Skeletal muscle tissue (tissue), 4 donors: ENCODE measurements around the gene ANXA11. TPM values are rescaled to one million over a fixed set of nuclear protein-coding genes. Genes with fewer than 3 reads are reported as not detected.
A peak's percentile ranks its signal among the peaks of the same experiment; 100 is the strongest.

Experiments used
- H3K27ac ChIP-seq: one replicate; pipeline ENCODE4 v1.7.0; 2013; ENCODE audit warnings: mild to moderate bottlenecking, low read depth, low read length, inconsistent platforms
- H3K27me3 ChIP-seq, 3 donors: one replicate each; pipeline ENCODE4 v1.7.0; 2013; ENCODE audit warnings: low read length in 3 of 3; ENCODE audit not compliant: control insufficient read depth in 3 of 3, insufficient read depth in 3 of 3
- H3K36me3 ChIP-seq, 3 donors: one replicate each; pipeline ENCODE4 v1.7.0; 2013; ENCODE audit warnings: low read length in 3 of 3; ENCODE audit not compliant: control insufficient read depth in 3 of 3, insufficient read depth in 3 of 3
- H3K4me1 ChIP-seq, 3 donors: one replicate each; pipeline ENCODE4 v1.7.0; 2013; ENCODE audit warnings: low read length in 3 of 3, mild to moderate bottlenecking in 3 of 3; ENCODE audit not compliant: control insufficient read depth in 3 of 3, insufficient read depth in 3 of 3
- H3K4me3 ChIP-seq, 3 donors: one replicate each; pipeline ENCODE4 v1.7.0; 2013; ENCODE audit warnings: low read length in 3 of 3
- H3K9ac ChIP-seq, 3 donors: one replicate each; pipeline ENCODE4 v1.7.0; 2013; ENCODE audit warnings: low read length in 3 of 3, mild to moderate bottlenecking in 3 of 3, moderate library complexity in 2 of 3, low read depth in 1 of 3
- H3K9me3 ChIP-seq, 3 donors: one replicate each; pipeline ENCODE4 v1.7.0; 2013; ENCODE audit warnings: low read length in 3 of 3; ENCODE audit not compliant: control insufficient read depth in 3 of 3
- total RNA-seq: library from RNA; depleted of rRNA; stranded (reverse); fragments of >200 nt; gene quantifications from one replicate; pipeline ENCODE4 v1.2.3, GENCODE V29; 2014
- donor health status: Osteomylitis.

ANXA11 gene
- total RNA-seq, 1 donor from 2014 or later: 29.7 TPM

DNA sequence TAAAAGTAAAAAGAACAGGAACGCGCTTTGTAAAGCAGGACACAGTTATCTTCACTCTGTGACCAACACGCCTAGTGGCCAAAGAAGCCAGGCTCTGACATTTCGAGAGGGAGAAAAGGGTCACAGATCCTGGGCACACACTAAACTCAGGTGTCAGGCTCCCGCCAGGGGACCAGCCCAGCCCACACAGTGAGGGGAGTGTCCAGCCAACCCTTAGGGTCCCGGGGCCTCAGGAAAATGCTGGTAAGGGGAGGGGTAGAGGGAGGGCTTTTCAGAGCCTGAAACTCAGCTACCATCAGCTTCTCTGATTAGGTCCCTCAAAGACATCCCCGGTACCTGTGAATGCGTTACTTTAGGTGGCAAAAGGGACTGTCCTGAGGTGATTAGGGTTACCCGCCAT, 16.6 kb downstream of the ANXA11 start:
- Histone ChIP-seq H3K9me3 (no peaks in the 10 kb centered on the region), H3K27me3 (no peaks in the 10 kb centered on the region), H3K4me3 (no peak overlapping the region), H3K9ac (peak overlapping the region in 1 of 3 donors; percentile 46), H3K27ac (peak overlapping the region; percentile 24), H3K4me1 (peaks cover 59 to 74% (median 66%) of the 10 kb centered on the region in 3 donors), H3K36me3 (no peaks in the 10 kb centered on the region)

DNA sequence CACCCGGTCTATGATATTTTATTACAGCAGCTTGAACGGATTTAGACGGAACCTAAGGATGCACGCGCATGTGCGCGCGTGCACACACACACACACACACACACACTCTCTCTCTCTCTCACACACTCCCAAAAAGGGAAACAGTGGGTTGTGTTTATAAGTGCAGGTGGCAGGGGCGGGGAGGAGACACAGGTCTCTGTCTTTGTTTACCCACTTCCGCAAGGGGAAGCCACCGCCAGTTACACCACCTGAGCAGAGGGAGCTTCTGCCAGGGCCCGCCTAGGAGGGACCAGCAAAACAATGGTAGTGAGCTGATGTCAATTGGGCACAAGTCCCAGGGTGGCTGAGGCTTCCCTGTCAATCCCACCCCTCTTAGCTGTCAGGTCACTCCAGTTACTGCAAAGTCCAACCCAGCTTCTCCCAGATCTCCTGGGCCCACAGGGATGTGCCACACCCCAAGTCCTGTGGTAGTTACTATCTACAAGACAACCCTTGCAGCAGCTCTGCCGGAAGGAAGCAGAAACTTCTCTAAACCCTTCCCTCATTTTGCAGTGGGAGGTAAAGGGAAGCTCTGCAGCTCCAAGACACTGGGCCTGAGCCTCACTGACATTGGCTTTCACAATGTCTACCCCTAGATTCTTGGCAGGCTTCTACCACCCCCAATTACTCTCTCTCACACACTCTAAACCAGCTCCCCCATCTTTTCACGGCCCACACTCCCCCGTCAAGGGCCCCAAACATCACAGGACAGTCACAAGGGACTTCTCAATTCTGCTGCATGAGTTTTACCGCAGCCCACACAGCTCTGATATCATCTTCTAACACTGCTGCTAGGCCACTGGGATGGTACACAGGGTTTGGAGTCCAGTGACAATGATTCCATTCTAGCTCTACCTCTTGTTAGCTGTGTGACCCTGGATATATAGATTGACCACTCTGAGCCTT, 17.6 kb downstream of the ANXA11 start:
- Histone ChIP-seq H3K27ac (peak overlapping the region; percentile 51), H3K9ac (peak overlapping the region in 2 of 3 donors; percentile 39 to 60), H3K4me3 (peak overlapping the region in 2 of 3 donors; percentile 31 to 33), H3K4me1 (peaks cover 69 to 84% (median 74%) of the 10 kb centered on the region in 3 donors), H3K27me3 (no peaks in the 10 kb centered on the region), H3K9me3 (no peaks in the 10 kb centered on the region), H3K36me3 (peaks cover 0 to 4% (median 0%) of the 10 kb centered on the region in 3 donors)

- peak overlapping the region; percentile 50 for H3K27ac ChIP-seq
- no peaks in the 10 kb centered on the region for H3K9me3 ChIP-seq
- H3K36me3 ChIP-seq: peaks cover 0 to 4% (median 0%) of the 10 kb centered on the region in 3 donors
- H3K4me3 ChIP-seq: no peak overlapping the region
- H3K9ac ChIP-seq: peak overlapping the region in 1 of 3 donors; percentile 40
- peaks cover 69 to 86% (median 76%) of the 10 kb centered on the region in 3 donors for H3K4me1 ChIP-seq
- H3K27me3 ChIP-seq: no peaks in the 10 kb centered on the region
These were observed 18.3 kb downstream of the ANXA11 start for GRCh38 chr10:80187060-80187459.

DNA sequence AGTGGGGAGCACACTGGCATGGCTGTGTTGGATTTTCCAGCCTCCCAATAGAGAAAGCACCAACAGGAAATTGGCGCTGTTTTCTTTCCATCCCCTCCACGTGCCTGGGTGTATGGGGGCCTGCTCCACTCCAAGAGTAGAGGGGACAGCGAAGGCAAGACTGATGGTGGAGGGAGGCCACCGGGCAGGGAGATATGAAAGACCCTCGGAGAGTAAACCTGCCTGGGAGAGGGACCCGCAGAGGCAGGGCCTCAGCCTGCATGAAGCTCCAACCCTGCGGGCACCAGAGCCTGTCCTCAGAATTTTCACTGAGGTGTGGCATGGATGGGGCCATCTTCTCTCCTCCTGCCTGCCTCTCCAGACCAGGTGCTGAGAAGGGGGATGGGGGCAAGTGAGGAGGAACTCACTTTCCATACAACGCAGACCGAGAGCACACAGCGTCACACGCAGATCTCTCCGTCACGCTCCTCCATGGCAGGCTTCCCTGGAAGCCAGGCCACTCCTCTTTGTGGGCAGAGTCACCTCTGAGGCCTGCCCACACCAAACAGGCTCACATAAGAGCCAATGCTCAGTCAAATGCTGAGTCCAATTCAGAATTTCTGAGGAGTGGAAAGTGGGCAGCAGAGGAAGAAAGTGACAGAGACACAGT, 18.8 kb downstream of the ANXA11 start:
- Histone ChIP-seq H3K9me3 (no peaks in the 10 kb centered on the region), H3K27me3 (no peaks in the 10 kb centered on the region), H3K36me3 (peaks cover 0 to 4% (median 0%) of the 10 kb centered on the region in 3 donors), H3K9ac (peak overlapping the region; percentile 15 to 40 (median 16)), H3K4me3 (peak overlapping the region in 2 of 3 donors; percentile 9 to 49), H3K27ac (peak overlapping the region; percentile 50), H3K4me1 (peaks cover 68 to 80% (median 70%) of the 10 kb centered on the region in 3 donors)

GRCh38 chr10:80185578-80186299, 19.6 kb downstream of the ANXA11 start:
- Histone ChIP-seq H3K9ac (peak overlapping the region in 1 of 3 donors; percentile 23), H3K36me3 (peaks cover 0 to 4% (median 0%) of the 10 kb centered on the region in 3 donors), H3K4me1 (peaks cover 65 to 73% (median 68%) of the 10 kb centered on the region in 3 donors), H3K27ac (peak overlapping the region; percentile 50), H3K27me3 (no peaks in the 10 kb centered on the region), H3K4me3 (no peak overlapping the region), H3K9me3 (no peaks in the 10 kb centered on the region)

DNA sequence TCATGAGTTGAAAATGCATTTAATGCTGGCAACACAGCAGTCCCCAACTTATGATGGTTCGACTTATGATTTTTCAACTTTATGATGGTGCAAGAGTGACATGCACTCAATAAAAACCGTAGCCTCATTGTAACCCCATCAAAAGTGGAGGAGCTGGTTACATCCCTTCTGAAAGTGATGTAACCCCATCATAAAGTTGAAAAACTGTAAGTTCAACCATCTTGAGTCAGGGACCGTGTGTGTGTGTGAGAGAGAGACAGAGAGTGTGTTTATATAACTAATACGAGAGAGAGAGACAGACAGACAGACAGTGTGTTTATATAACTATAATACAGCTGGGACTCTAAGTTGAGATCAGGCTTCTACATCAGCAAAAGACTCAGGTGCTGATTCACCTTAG, 21.0 kb downstream of the ANXA11 start:
- H3K36me3 ChIP-seq: peaks cover 0 to 12% (median 2%) of the 10 kb centered on the region in 3 donors
- H3K27ac ChIP-seq: no peak overlapping the region
- H3K9me3 ChIP-seq: no peaks in the 10 kb centered on the region
- H3K27me3 ChIP-seq: no peaks in the 10 kb centered on the region
- H3K9ac ChIP-seq: no peak overlapping the region
- no peak overlapping the region for H3K4me3 ChIP-seq
- H3K4me1 ChIP-seq: peaks cover 65 to 76% (median 69%) of the 10 kb centered on the region in 3 donors

DNA sequence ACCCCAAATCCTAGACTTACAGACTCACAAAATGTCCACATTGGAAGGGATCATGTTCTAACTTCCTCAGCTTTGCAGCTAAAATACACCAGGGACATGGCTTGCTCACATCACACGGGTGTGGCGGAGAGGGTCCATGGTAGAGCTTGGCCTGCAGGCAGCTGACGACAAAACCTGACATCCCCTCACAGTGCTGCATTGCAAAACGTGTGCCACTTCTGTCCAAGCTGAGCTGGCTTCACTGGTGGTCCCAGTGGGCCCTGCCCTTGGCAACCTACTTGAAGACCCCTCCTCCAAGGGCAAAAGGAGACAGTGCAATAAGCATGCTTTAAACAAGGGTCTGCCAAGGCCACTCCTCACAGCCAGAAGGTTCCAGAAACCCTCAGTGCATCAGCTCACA, 21.9 kb downstream of the ANXA11 start:
- H3K36me3 ChIP-seq: peaks cover 0 to 12% (median 2%) of the 10 kb centered on the region in 3 donors
- H3K4me3 ChIP-seq: no peak overlapping the region
- H3K9ac ChIP-seq: peak overlapping the region in 1 of 3 donors; percentile 45
- H3K27ac ChIP-seq: no peak overlapping the region
- H3K4me1 ChIP-seq: peaks cover 58 to 76% (median 68%) of the 10 kb centered on the region in 3 donors
- H3K9me3 ChIP-seq: no peaks in the 10 kb centered on the region
- H3K27me3 ChIP-seq: no peaks in the 10 kb centered on the region

DNA sequence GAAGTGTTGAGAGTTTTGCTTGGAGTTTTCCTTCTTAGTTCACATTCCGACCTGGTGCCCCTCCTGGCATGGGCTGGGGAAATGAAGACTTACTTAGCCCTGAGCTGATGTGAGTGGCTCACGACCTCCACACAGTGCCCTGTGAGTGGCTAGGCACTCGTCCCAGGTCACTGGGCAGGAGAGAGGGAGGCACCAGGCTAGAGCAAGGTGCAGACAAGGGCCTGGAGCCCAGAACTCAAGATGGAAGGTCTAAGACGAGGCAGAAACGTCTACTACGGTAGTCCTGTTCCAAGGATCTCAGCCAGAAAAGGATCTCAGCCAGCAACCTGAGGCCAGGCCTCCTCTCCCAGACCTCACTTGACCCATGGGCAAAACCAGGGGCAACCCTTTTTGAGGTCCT, 22.4 kb downstream of the ANXA11 start:
- Histone ChIP-seq H3K27me3 (no peaks in the 10 kb centered on the region), H3K9ac (peak overlapping the region in 1 of 3 donors; percentile 45), H3K27ac (no peak overlapping the region), H3K36me3 (peaks cover 0 to 12% (median 2%) of the 10 kb centered on the region in 3 donors), H3K4me1 (peaks cover 58 to 77% (median 69%) of the 10 kb centered on the region in 3 donors), H3K9me3 (no peaks in the 10 kb centered on the region), H3K4me3 (no peak overlapping the region)

GRCh38 chr10:80177781-80178636, 27.3 kb downstream of the ANXA11 start:
- H3K27me3 ChIP-seq: no peaks in the 10 kb centered on the region
- H3K9ac ChIP-seq: peak overlapping the region in 1 of 3 donors; percentile 25
- H3K36me3 ChIP-seq: peaks cover 0 to 10% (median 2%) of the 10 kb centered on the region in 3 donors
- no peak overlapping the region for H3K27ac ChIP-seq
- no peak overlapping the region for H3K4me3 ChIP-seq
- peaks cover 44 to 59% (median 58%) of the 10 kb centered on the region in 3 donors for H3K4me1 ChIP-seq
- H3K9me3 ChIP-seq: no peaks in the 10 kb centered on the region
